ENCODE measurements around the gene GCGR. TPM values are rescaled to one million over a fixed set of nuclear protein-coding genes. Genes with fewer than 3 reads are reported as not detected.

Gene GCGR
- total RNA-seq, 4 donors from 2014 or later, result not detected

DNA sequence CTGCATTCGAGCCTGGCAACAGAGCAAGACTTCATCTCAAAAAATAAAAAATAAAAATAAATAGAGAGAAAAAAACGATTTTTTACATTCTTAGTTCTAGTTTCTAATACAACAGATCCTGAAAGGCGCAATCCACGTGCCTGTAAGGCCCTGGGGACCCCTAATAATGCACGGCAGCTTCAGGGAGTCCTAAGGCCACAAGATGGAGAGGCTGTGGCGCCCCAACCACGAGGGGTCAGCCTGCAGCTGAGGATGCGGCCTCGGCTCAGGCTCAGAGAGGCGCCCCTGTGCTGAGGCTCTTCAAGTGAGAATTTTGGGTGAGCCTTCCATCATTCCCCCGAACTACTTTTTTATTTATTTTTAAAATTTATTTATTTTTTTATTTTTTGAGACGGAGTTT, 45.5 kb downstream of the GCGR start:
- intact Hi-C loops (cut with DNase I; ENCODE audit: low total_unique reads), result no loop called here

GRCh38 chr17:81851423-81851822, 47.5 kb downstream of the GCGR start:
- Histone ChIP-seq H3K4me1 (no peaks in the 10 kb centered on the region), H3K27me3 (no peaks in the 10 kb centered on the region), H3K27ac (no peak overlapping the region), H3K36me3 (no peaks in the 10 kb centered on the region), H3K4me3 (no peak overlapping the region), H3K9me3 (no peaks in the 10 kb centered on the region)
- TF ChIP-seq POLR2A (IDR thresholded peaks at IDR 0.05) (no peak), CTCF (IDR thresholded peaks at IDR 0.05) (no peak)
- no peak for DNase-seq
- intact Hi-C loops (cut with DNase I; ENCODE audit: low total_unique reads), result no loop called here

More for the DNA sequence above, 45.5 kb downstream of the GCGR start:
- Histone ChIP-seq H3K4me1 (no peaks in the 10 kb centered on the region), H3K27me3 (no peaks in the 10 kb centered on the region), H3K36me3 (no peaks in the 10 kb centered on the region), H3K9me3 (no peaks in the 10 kb centered on the region), H3K4me3 (no peak overlapping the region), H3K27ac (no peak overlapping the region)
- DNase-seq, result no peak
- TF ChIP-seq CTCF (IDR thresholded peaks at IDR 0.05) (no peak), POLR2A (IDR thresholded peaks at IDR 0.05) (no peak)

GRCh38 chr17:81852237-81852636, 48.3 kb downstream of the GCGR start:
- H3K27me3 ChIP-seq, result no peaks in the 10 kb centered on the region
- no peak overlapping the region for H3K27ac ChIP-seq
- no peaks in the 10 kb centered on the region for H3K9me3 ChIP-seq
- TF ChIP-seq POLR2A (IDR thresholded peaks at IDR 0.05) (no peak), CTCF (IDR thresholded peaks at IDR 0.05) (no peak)
- DNase-seq, result no peak
- H3K4me3 ChIP-seq, result no peak overlapping the region
- intact Hi-C loops (cut with DNase I; ENCODE audit: low total_unique reads), result no loop called here
- H3K4me1 ChIP-seq, result no peaks in the 10 kb centered on the region
- no peaks in the 10 kb centered on the region for H3K36me3 ChIP-seq

GRCh38 chr17:81854974-81855774, 51.2 kb downstream of the GCGR start:
- no peaks in the 10 kb centered on the region for H3K27me3 ChIP-seq
- H3K27ac ChIP-seq, result no peak overlapping the region
- intact Hi-C loops (cut with DNase I; ENCODE audit: low total_unique reads), result no loop called here
- H3K9me3 ChIP-seq, result no peaks in the 10 kb centered on the region
- H3K4me1 ChIP-seq, result peaks cover 8 to 12% of the 10 kb centered on the region in 2 donors
- H3K36me3 ChIP-seq, result no peaks in the 10 kb centered on the region
- no peak for TF ChIP-seq CTCF (IDR thresholded peaks at IDR 0.05)
- TF ChIP-seq POLR2A (IDR thresholded peaks at IDR 0.05), result no peak
- no peak for DNase-seq
- no peak overlapping the region for H3K4me3 ChIP-seq

- no peaks in the 10 kb centered on the region for H3K27me3 ChIP-seq
- H3K4me1 ChIP-seq, result peaks cover 12% of the 10 kb centered on the region in 2 donors
- no peaks in the 10 kb centered on the region for H3K36me3 ChIP-seq
- H3K4me3 ChIP-seq, result no peak overlapping the region
- DNase-seq, result no peak
- no peak overlapping the region for H3K27ac ChIP-seq
- intact Hi-C loops (cut with DNase I; ENCODE audit: low total_unique reads), result no loop called here
- H3K9me3 ChIP-seq, result no peaks in the 10 kb centered on the region
- TF ChIP-seq POLR2A (IDR thresholded peaks at IDR 0.05), result no peak
- TF ChIP-seq CTCF (IDR thresholded peaks at IDR 0.05), result no peak
Measured at GRCh38 chr17:81858170-81858966, 54.4 kb downstream of the GCGR start.

All from uterus (tissue), 4 donors.